Measurements from ENCODE around the gene CHST11. TPM values are rescaled to one million over a fixed set of nuclear protein-coding genes. Genes with fewer than 3 reads are reported as not detected.
A peak's percentile ranks its signal among the peaks of the same experiment; 100 is the strongest.

CHST11 gene
- total and polyA plus RNA-seq, 9 of the 15 experiments (the other 6 are each of a cell fraction or from before 2014, with no cell fraction given) = 2.3 to 38.7 (median 15.0) TPM

DNA sequence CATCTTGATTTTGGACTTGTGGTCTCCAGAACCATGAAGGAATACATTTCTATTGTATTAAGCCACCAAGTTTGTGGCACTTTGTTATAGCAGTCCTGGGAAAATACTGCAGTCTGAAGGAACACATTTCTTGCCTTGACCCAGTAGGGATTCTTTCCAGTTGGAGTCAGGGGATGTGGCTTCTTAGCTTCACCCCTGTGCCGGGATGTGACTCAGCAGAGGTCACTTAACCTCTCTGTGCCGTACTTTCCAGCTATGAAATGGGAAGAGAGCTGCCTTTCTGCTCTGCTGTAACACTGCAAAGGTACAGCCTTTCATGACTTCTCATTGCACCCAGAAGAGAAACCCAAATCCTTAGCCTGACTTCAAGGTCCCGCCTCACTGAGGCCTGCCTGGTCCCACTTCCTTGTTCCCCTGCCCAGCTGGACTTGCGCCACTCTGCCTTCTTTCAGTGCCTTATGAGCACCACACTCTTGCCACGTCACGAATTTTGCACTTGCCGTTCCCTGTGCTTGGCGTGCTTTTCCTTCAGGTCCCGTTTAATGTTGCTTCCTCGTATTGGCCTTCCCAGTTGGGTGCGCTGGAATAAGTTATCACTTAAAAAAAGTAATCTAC, 24.2 kb downstream of the CHST11 start:
- intact Hi-C loops (cut with micrococcal nuclease) = loop anchor here (2.0 kb wide), 1 partner anchor 14 kb away; no protein-coding TSS in a partner anchor
- peak; percentile 57 for FAIRE-seq
- Histone ChIP-seq H3K4me1 (replicated peaks in 1 of 2; ENCODE audit: control insufficient read depth in 2 of 2, insufficient read depth in 2 of 2, low read length in 2 of 2) (peaks cover 14 to 50% of the 10 kb centered on the region in 2 experiments), H3K9me3 (replicated peaks; ENCODE audit: control insufficient read depth, insufficient read depth, low read depth, low read length) (no peaks in the 10 kb centered on the region), H3K9ac (ENCODE audit: insufficient read depth in 1 of 2, low read depth in 2 of 2, low read length in 2 of 2) (peak overlapping the region; percentile 28 to 78; a peak in 2 of 4 replicates), H4K20me1 (replicated peaks; ENCODE audit: control insufficient read depth, insufficient read depth, low read length) (peaks cover 3% of the 10 kb centered on the region; the same call in 1 of the 2 replicates), H3K27me3 (ENCODE audit: control insufficient read depth in 2 of 2, insufficient read depth in 2 of 2, low read length in 2 of 2) (no peaks in the 10 kb centered on the region), H2AFZ (ENCODE audit: low read depth, low read length) (no peak overlapping the region), H3K9me1 (ENCODE audit: control insufficient read depth, insufficient read depth, low read length) (no peaks in the 10 kb centered on the region), H3K4me3 (no peak overlapping the region), H3K4me2 (ENCODE audit: insufficient read depth, low read length) (peak overlapping the region; percentile 45), H3K79me2 (ENCODE audit: control insufficient read depth, insufficient read depth, low read length) (peaks cover 88% of the 10 kb centered on the region), H3K36me3 (ENCODE audit: control insufficient read depth, insufficient read depth, low read length) (peaks cover 21% of the 10 kb centered on the region), H3K27ac (ENCODE audit: extremely low read depth, low read depth, low read length) (peak overlapping the region; percentile 22; the same call in 2 of the 3 replicates)
- in situ Hi-C loops (cut with MboI) = no loop called here
- ChIA-PET POLR2A (interaction anchor here (1.4 kb wide), 1 partner anchor 14 kb away, joined by 5 read pairs; no protein-coding TSS in a partner anchor), CTCF (ENCODE audit: low intra/inter-chr PET ratio) (no interaction called here)
- peak in 3 of 4 experiments; percentile 37 to 55 (median 39) for DNase-seq (ENCODE audit: extremely low read depth in 1 of 4, low spot score in 3 of 4)
- BruUV-seq (replicated peaks) = no TSS peak
- peak; percentile 11; the same call in 1 of the 3 replicates for ATAC-seq
- WGBS (ENCODE audit: insufficient coverage, low coverage, missing lambda C conversion rate) = 73% methylated on average over 11 of the region's 11 CpGs
- TF ChIP-seq NFE2 (IDR thresholded peaks at IDR 0.05; ENCODE audit: low read depth) = peak; percentile 42; the same call in 1 of the 2 replicates
- peak; percentile 44 for TF ChIP-seq ZFP36 (IDR thresholded peaks at IDR 0.05; ENCODE audit: low read depth, low read length, partially characterized antibody)
- TF ChIP-seq PTTG1 (tag; IDR thresholded peaks at IDR 0.05; ENCODE audit: low read depth) = 0 out of 2 replicates have a peak, but pooled peaks have one; percentile 16
- no peak for TF ChIP-seq ZNF445 (CRISPR knock-in tag; IDR thresholded peaks at IDR 0.05; ENCODE audit: low read depth)
- TF ChIP-seq NR2C2 (CRISPR knock-in tag; IDR thresholded peaks at IDR 0.05) = no peak
- TF ChIP-seq NR2C2 (tag; IDR thresholded peaks at IDR 0.05) = 0 out of 2 replicates have a peak, but pooled peaks have one; percentile 27
- no peak for TF ChIP-seq NR2C1 (IDR thresholded peaks at IDR 0.05)
- TF ChIP-seq NR2C1 (tag; IDR thresholded peaks at IDR 0.05) = peak; percentile 28; the same call in 1 of the 2 replicates
- TF ChIP-seq, protein P1, sequence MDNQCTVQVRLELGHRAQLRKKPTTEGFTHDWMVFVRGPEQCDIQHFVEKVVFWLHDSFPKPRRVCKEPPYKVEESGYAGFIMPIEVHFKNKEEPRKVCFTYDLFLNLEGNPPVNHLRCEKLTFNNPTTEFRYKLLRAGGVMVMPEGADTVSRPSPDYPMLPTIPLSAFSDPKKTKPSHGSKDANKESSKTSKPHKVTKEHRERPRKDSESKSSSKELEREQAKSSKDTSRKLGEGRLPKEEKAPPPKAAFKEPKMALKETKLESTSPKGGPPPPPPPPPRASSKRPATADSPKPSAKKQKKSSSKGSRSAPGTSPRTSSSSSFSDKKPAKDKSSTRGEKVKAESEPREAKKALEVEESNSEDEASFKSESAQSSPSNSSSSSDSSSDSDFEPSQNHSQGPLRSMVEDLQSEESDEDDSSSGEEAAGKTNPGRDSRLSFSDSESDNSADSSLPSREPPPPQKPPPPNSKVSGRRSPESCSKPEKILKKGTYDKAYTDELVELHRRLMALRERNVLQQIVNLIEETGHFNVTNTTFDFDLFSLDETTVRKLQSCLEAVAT (IDR thresholded peaks at IDR 0.05) = 0 out of 4 replicates have a peak, but pooled peaks of 1 of the 2 experiments have one; percentile 35
- TF ChIP-seq, protein P2, sequence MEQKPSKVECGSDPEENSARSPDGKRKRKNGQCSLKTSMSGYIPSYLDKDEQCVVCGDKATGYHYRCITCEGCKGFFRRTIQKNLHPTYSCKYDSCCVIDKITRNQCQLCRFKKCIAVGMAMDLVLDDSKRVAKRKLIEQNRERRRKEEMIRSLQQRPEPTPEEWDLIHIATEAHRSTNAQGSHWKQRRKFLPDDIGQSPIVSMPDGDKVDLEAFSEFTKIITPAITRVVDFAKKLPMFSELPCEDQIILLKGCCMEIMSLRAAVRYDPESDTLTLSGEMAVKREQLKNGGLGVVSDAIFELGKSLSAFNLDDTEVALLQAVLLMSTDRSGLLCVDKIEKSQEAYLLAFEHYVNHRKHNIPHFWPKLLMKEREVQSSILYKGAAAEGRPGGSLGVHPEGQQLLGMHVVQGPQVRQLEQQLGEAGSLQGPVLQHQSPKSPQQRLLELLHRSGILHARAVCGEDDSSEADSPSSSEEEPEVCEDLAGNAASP (IDR thresholded peaks at IDR 0.05) = no peak
- TF ChIP-seq, protein P3, sequence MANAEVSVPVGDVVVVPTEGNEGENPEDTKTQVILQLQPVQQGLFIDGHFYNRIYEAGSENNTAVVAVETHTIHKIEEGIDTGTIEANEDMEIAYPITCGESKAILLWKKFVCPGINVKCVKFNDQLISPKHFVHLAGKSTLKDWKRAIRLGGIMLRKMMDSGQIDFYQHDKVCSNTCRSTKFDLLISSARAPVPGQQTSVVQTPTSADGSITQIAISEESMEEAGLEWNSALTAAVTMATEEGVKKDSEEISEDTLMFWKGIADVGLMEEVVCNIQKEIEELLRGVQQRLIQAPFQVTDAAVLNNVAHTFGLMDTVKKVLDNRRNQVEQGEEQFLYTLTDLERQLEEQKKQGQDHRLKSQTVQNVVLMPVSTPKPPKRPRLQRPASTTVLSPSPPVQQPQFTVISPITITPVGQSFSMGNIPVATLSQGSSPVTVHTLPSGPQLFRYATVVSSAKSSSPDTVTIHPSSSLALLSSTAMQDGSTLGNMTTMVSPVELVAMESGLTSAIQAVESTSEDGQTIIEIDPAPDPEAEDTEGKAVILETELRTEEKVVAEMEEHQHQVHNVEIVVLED (CRISPR knock-in tag; IDR thresholded peaks at IDR 0.05) = no peak
- no peak for TF ChIP-seq CREB1 (IDR thresholded peaks at IDR 0.05)
- TF ChIP-seq CREB1 (CRISPR knock-in tag; IDR thresholded peaks at IDR 0.05) = no peak
- TF ChIP-seq MAFG (tag; conservative IDR thresholded peaks at IDR 0.05) = no peak
- TF ChIP-seq, protein P4, sequence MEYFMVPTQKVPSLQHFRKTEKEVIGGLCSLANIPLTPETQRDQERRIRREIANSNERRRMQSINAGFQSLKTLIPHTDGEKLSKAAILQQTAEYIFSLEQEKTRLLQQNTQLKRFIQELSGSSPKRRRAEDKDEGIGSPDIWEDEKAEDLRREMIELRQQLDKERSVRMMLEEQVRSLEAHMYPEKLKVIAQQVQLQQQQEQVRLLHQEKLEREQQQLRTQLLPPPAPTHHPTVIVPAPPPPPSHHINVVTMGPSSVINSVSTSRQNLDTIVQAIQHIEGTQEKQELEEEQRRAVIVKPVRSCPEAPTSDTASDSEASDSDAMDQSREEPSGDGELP (CRISPR knock-in tag; IDR thresholded peaks at IDR 0.05; ENCODE audit: borderline replicate concordance) = peak; percentile 18; the same call in 1 of the 2 replicates
- peak; percentile 22 for TF ChIP-seq RBM25 (IDR thresholded peaks at IDR 0.05; ENCODE audit: low read depth, low read length, severe bottlenecking)
